ENCODE data around the gene NEDD4L.

The NEDD4L gene

GRCh38 chr18:58334061-58334460, 290.0 kb downstream of the NEDD4L start:
- DNase-seq (ENCODE audit: low read depth): no peak
- no peak for TF ChIP-seq CTCF (IDR thresholded peaks at IDR 0.05; ENCODE audit: control insufficient read depth, insufficient read depth, low read depth, low read length, missing control alignments)

GRCh38 chr18:58335223-58335622, 291.2 kb downstream of the NEDD4L start:
- no peak for TF ChIP-seq CTCF (IDR thresholded peaks at IDR 0.05; ENCODE audit: control insufficient read depth, insufficient read depth, low read depth, low read length, missing control alignments)
- no peak overlapping the region for H3K4me3 ChIP-seq (ENCODE audit: control insufficient read depth, low read depth, low read length)
- DNase-seq (ENCODE audit: low read depth): no peak

More at GRCh38 chr18:58334061-58334460, 290.0 kb downstream of the NEDD4L start:
- H3K4me3 ChIP-seq (ENCODE audit: control insufficient read depth, low read depth, low read length): no peak overlapping the region

GRCh38 chr18:58335821-58336220, 291.8 kb downstream of the NEDD4L start:
- H3K4me3 ChIP-seq (ENCODE audit: control insufficient read depth, low read depth, low read length): no peak overlapping the region
- DNase-seq (ENCODE audit: low read depth): no peak
- TF ChIP-seq CTCF (IDR thresholded peaks at IDR 0.05; ENCODE audit: control insufficient read depth, insufficient read depth, low read depth, low read length, missing control alignments): peak; percentile 32

GRCh38 chr18:58336605-58337004, 292.6 kb downstream of the NEDD4L start:
- TF ChIP-seq CTCF (IDR thresholded peaks at IDR 0.05; ENCODE audit: control insufficient read depth, insufficient read depth, low read depth, low read length, missing control alignments): no peak
- DNase-seq (ENCODE audit: low read depth): no peak
- H3K4me3 ChIP-seq (ENCODE audit: control insufficient read depth, low read depth, low read length): no peak overlapping the region

GRCh38 chr18:58337285-58337684, 293.3 kb downstream of the NEDD4L start:
- DNase-seq (ENCODE audit: low read depth): no peak
- TF ChIP-seq CTCF (IDR thresholded peaks at IDR 0.05; ENCODE audit: control insufficient read depth, insufficient read depth, low read depth, low read length, missing control alignments): no peak
- H3K4me3 ChIP-seq (ENCODE audit: control insufficient read depth, low read depth, low read length): no peak overlapping the region

GRCh38 chr18:58337686-58338085, 293.7 kb downstream of the NEDD4L start:
- no peak overlapping the region for H3K4me3 ChIP-seq (ENCODE audit: control insufficient read depth, low read depth, low read length)
- TF ChIP-seq CTCF (IDR thresholded peaks at IDR 0.05; ENCODE audit: control insufficient read depth, insufficient read depth, low read depth, low read length, missing control alignments): no peak
- DNase-seq (ENCODE audit: low read depth): no peak

GRCh38 chr18:58338141-58338540, 294.1 kb downstream of the NEDD4L start:
- no peak for DNase-seq (ENCODE audit: low read depth)
- no peak for TF ChIP-seq CTCF (IDR thresholded peaks at IDR 0.05; ENCODE audit: control insufficient read depth, insufficient read depth, low read depth, low read length, missing control alignments)
- H3K4me3 ChIP-seq (ENCODE audit: control insufficient read depth, low read depth, low read length): no peak overlapping the region

Data from AG09309 (cell line).